PC-3 (cell line): ENCODE measurements around the gene XPO1.
"Not testable (repeated sequence)": the region's sequence is repeated elsewhere in the genome, so short reads cannot be mapped to it uniquely, and the experiment has no call there.

Experiments
- CTCF ChIP-seq: fragments of 300-600 bp; sonication (generic); conservative IDR thresholded peaks from 2 replicates; pipeline ENCODE4 v1.5.1; 2017; ENCODE audit warnings: antibody characterized with exemption, low read depth, mild to moderate bottlenecking, low read length
- EZH2 ChIP-seq: fragments of 300-600 bp; sonication (generic); IDR thresholded peaks from one replicate; pipeline ENCODE4 v1.6.1; 2017; ENCODE audit warnings: antibody characterized with exemption, mild to moderate bottlenecking, low read length; ENCODE audit not compliant: unreplicated experiment
- EZH2phosphoT487 ChIP-seq: fragments of 300-600 bp; sonication (generic); IDR thresholded peaks from 2 replicates; pipeline ENCODE4 v1.6.1; 2018; ENCODE audit warnings: mild to moderate bottlenecking, antibody characterized with exemption, low read length, borderline replicate concordance

- TF ChIP-seq CTCF, EZH2, EZH2phosphoT487: not testable (repeated sequence)
Observed at GRCh38 chr2:61586928-61587327, 48.8 kb upstream of the XPO1 start.
